Mucosa of stomach (tissue), 1 donor: ENCODE results near the gene ABCB8.

Experiments used
- H3K27me3 ChIP-seq: one replicate; pipeline ENCODE4 v1.7.0; 2013; ENCODE audit warnings: mild to moderate bottlenecking, low read length; ENCODE audit not compliant: control insufficient read depth, insufficient read depth
- H3K36me3 ChIP-seq: one replicate; pipeline ENCODE4 v1.7.0; 2013; ENCODE audit warnings: low read length; ENCODE audit not compliant: control insufficient read depth, insufficient read depth
- H3K4me1 ChIP-seq: one replicate; pipeline ENCODE4 v1.7.0; 2013; ENCODE audit warnings: mild to moderate bottlenecking, low read length; ENCODE audit not compliant: control insufficient read depth, insufficient read depth
- H3K4me3 ChIP-seq: one replicate; pipeline ENCODE4 v1.7.0; 2013; ENCODE audit warnings: low read length
- H3K9ac ChIP-seq: one replicate; pipeline ENCODE4 v1.7.0; 2013; ENCODE audit warnings: mild to moderate bottlenecking, low read length, moderate library complexity
- H3K9me3 ChIP-seq: one replicate; pipeline ENCODE4 v1.7.0; 2013; ENCODE audit warnings: mild to moderate bottlenecking, low read length, moderate library complexity; ENCODE audit not compliant: control insufficient read depth
- donor health status: Pancreatic carcinoma.

ABCB8 gene

DNA sequence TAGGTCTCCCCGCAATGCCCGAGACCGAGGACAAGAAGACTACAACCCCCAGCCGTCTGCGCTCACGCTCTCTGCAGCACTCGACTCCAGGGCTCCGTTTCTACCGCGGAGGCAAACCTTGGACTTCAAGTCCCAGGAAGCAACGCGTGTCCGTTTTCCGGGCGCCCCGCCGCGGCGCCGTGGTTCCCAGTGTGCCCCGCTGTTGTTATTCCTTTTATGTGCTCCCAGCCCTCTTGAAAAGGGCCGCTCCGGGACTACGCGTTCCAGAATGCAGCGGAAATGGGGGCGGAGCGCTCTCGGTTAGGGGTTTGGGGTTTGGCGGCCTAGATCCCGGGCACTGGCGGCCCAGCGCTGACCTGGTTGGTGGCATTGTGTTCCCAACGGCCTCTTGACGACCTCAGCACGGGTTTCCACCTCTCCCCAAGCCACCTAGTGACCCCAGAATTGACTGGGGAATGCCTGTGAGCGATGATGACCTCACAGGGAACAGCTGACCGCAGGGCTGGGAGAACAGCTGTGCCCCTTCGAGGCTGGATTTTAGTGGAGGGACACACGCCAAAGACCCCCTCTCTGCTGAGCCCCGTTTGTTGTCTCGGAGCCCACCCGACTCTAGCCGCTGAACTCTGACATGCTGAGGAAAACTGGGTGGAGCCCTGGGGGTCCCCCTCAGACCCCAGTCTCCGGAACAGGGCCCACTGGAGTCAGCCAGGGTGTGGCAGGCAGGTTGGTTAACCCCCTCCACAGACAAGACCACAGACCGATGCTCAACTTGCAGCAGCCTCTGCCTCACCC lies 29.9 kb downstream of the ABCB8 start:
- H3K9ac ChIP-seq = peak overlapping the region; percentile 60

DNA sequence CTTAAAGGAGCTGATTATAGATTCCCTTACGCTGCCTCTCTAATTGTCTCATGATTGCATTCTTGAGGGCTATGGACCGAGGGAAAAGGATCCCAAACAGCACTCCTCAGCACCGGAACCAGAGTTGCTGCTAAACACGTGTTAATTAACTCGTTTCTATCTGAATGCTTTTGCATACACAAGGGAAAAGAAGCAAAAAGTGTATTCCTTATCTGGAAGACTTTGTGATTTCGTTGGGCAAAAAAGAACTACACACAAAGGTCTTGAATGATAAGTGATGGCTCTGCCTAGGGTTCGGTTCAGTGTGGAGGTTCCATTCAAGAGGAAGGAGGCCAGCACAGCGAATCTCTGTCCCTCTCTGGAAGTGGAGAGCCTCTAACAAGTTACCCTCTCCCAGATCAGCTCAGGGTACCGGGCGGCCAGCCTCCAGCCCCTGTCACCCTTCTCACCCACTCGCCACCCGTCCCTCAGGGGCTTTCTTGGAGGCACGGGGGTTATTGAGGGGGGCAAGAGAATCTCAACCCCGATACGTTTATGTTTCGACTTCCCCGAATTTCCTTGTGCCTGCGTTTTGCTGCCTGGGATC lies 30.6 kb downstream of the ABCB8 start:
- H3K9me3 ChIP-seq = no peaks in the 10 kb centered on the region
- peak overlapping the region; percentile 60 for H3K9ac ChIP-seq
- peak overlapping the region; percentile 20 for H3K4me3 ChIP-seq
- no peaks in the 10 kb centered on the region for H3K36me3 ChIP-seq
- H3K4me1 ChIP-seq = peaks cover 55% of the 10 kb centered on the region
- H3K27me3 ChIP-seq = no peaks in the 10 kb centered on the region

More for the DNA sequence above, 29.9 kb downstream of the ABCB8 start:
- H3K27me3 ChIP-seq = no peaks in the 10 kb centered on the region
- no peaks in the 10 kb centered on the region for H3K9me3 ChIP-seq
- peaks cover 51% of the 10 kb centered on the region for H3K4me1 ChIP-seq
- peak overlapping the region; percentile 94 for H3K4me3 ChIP-seq
- H3K36me3 ChIP-seq = no peaks in the 10 kb centered on the region

DNA sequence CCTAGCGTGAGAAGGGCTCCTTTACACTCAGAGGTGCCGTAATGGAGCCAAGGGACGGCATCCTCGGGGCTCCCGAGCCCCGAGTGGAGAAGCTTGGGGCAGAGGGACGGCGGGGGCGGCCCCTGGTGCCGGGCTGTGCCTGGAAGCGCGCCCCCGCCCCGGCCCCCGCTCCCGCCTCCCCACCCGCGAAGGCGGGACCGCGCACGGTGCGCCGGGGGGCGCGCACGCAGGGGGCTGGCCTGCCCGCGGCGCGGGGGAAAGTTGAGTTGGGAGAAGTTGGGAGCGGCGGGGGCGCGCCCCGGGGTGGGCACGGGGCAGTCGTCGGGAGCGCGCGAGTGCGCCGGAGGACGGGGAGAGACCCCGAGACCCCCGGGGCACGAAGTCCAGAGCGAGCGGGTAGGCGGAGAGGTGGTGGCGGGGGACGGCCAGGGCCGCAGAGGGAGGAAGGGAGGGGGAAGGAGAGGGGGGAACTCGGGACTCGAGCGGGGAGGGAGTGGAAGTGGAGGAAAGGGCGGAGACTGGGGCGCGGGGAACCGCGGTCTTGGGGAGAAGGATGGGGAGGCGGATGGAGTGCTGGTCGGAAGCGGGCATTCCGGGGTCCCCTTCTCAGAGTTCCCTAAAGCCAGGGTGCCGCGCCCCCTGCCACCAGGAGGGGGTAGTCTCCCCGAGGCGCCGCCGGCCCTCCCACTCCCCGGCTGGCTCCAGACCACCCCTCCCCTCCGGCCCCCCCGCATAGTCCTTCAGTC lies 31.3 kb downstream of the ABCB8 start, which contains the start of gene SLC4A2:
TSS of gene SLC4A2 (plus strand) at position 223 of the 746 bp plus-strand sequence. CDS start 2,399 bp downstream, outside the sequence.
- H3K9ac ChIP-seq = peak within 1 kb of the TSS; percentile 65
- H3K4me1 ChIP-seq = peaks cover 55% of the 10 kb centered on the region
- H3K9me3 ChIP-seq = no peaks in the 10 kb centered on the region
- H3K36me3 ChIP-seq = peaks cover under 1% of the 10 kb centered on the region
- no peaks in the 10 kb centered on the region for H3K27me3 ChIP-seq
- peak within 1 kb of the TSS; percentile 47 for H3K4me3 ChIP-seq

DNA sequence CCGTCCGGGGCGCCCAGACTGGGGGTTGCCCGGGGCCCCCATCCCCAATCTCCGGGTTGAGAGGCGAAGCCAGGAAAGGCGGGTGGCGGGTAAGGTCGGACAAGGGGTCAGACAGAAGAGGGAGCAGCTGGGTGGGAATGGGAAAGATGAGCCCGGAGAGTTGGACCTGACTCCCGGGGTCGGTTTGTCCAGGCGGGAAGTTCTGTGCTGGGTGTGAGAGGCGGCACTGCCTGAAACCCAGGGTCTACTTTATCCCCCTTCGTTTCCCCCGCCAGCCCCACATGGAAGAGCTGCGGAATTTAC lies 31.8 kb downstream of the ABCB8 start:
- H3K4me3 ChIP-seq = peak overlapping the region; percentile 47
- H3K27me3 ChIP-seq = no peaks in the 10 kb centered on the region
- H3K36me3 ChIP-seq = peaks cover 6% of the 10 kb centered on the region
- no peaks in the 10 kb centered on the region for H3K9me3 ChIP-seq
- H3K9ac ChIP-seq = peak overlapping the region; percentile 65
- peaks cover 55% of the 10 kb centered on the region for H3K4me1 ChIP-seq

DNA sequence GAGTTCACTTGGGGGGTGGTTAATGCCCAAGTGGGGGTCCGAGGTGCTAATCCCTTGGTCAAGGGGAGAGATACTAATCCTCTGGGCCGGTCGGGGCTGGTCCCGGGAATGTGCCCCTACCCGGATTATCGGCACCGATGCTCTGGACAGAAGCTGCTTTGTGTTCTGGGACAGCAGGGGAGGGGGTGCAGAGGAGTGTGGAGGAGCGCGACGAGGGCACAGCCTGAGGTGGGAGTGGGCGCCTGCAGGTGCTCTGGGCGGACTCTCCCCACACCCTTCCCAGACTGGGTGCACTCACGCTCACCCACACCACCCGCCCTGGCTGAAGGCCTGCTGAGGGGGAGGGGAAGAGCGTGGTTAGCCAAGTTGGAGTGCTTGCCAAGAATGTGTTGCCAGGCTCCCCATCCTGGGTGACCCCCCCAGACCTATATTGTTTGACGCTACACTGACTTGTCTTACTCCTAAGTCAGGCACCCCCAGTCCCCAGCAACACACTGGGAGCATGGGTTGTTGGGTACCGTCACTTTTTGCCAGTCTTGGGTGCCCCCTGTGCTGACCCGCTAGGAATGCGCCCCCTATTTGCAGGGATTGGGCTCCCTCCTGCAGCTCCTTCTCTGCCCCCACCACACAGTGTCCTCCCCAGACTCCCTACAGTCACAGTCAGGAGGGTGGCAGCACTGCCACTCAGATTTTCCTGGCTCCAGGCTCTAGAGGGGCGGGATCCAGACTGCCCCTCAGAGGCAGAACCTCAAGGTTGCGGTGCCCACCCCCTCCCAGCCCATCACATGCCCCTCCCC lies 32.4 kb downstream of the ABCB8 start:
- peak overlapping the region; percentile 65 for H3K9ac ChIP-seq
- H3K27me3 ChIP-seq = no peaks in the 10 kb centered on the region
- no peaks in the 10 kb centered on the region for H3K9me3 ChIP-seq
- peaks cover 11% of the 10 kb centered on the region for H3K36me3 ChIP-seq
- peaks cover 55% of the 10 kb centered on the region for H3K4me1 ChIP-seq
- peak overlapping the region; percentile 47 for H3K4me3 ChIP-seq

DNA sequence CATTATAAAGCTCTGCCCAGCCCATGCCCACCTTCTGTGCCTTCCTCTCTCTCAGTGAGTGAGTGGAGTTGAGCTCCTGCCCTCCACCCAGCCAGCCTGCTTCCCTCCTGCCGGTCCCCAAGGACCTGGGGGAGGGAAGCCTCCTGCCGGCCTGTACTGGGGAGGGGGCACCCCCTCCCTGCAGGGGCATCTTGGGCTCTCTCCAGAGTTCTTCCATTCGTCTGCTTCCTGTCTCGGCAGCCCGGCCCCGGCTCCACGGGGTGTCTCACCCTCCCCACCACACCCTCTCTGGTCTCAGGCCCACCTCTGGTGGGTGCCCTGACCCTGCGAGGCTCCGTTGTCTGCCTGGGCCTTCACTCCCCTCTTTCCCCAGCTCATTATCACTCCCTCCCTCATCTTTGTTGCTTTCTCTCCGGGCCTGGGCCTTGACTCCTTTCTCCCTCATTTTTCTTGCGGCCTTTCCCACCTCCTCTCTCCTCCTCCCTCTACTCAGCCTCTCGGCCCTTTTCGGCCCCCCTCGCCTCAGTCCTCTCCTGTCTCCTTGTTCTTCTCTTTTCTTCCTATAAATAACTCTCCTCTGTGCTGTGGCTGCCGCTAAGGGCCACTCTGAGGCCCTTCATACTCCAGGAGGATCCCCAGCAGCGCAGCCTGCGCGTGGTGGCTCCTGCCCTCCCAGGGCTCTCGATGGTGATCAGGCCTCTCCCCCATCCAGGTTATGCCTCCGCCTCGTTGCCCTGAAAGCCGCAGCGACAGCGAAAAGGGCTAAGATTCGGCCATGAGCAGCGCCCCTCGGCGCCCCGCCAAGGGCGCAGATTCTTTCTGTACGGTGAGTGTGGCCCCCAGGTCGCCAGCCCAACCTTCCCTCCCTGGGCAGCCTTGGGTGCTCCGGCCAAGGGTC lies 33.2 kb downstream of the ABCB8 start:
- Histone ChIP-seq H3K9me3 (no peaks in the 10 kb centered on the region), H3K4me3 (no peak overlapping the region), H3K4me1 (peaks cover 53% of the 10 kb centered on the region), H3K9ac (no peak overlapping the region), H3K36me3 (peaks cover 13% of the 10 kb centered on the region), H3K27me3 (no peaks in the 10 kb centered on the region)

DNA sequence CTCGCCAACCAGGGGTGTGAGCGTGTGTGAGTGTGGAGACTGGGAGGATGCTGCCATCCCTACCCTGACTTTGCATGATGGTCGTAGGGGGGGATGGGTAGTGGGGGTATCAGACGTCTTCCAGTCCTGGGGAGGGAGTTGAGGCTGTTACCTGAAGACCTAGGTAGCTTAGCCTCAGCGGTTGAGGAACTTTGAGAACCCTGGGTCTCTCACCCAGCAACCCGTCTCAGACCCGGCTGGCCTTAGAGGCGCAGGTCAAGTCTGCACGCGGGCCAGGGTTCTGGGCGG lies 33.8 kb downstream of the ABCB8 start:
- Histone ChIP-seq H3K4me1 (peaks cover 47% of the 10 kb centered on the region), H3K27me3 (no peaks in the 10 kb centered on the region), H3K9ac (no peak overlapping the region), H3K36me3 (peaks cover 13% of the 10 kb centered on the region), H3K4me3 (no peak overlapping the region), H3K9me3 (no peaks in the 10 kb centered on the region)

DNA sequence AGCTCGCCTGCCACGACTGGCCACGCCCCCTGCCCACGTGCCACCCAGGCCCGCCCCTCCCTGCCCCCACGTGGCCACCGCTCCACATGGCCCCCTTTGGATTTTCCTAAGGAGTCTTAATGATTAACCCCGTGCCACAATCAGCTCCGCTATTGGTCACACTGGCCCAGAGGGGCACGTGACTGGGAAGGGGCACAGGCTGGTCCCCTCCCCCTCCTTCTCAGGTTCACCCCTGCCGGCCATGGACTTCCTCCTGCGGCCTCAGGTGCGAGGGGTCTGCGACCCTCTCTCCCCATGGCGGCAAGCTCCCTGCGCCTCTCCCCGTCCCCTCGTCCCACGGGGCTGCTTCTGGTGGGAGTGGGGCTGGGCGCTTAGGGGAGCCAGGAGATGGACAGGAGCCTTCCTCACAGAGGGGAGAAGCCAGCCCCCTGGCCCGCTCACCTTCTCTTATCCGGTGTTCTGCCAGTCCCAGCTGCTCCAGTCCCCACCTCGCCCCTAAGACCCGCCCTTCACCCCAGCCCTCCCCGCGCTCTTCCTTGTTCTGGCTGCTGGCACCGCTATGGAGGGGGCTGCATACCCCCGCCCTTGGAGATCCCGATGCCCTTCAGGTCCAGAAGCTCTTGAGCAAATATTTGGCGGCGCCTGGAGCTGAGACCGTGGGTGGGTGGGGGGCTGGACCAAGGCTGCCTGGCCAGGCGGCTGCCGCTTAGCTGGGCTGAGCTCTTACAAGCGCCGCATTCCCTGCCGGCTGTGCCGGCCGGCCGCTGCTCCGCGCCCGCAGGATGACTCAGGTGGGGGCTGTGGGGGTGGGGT lies 34.4 kb downstream of the ABCB8 start:
- peaks cover 43% of the 10 kb centered on the region for H3K4me1 ChIP-seq
- peak overlapping the region; percentile 43 for H3K9ac ChIP-seq
- no peaks in the 10 kb centered on the region for H3K9me3 ChIP-seq
- no peaks in the 10 kb centered on the region for H3K27me3 ChIP-seq
- H3K4me3 ChIP-seq = no peak overlapping the region
- peaks cover 13% of the 10 kb centered on the region for H3K36me3 ChIP-seq

DNA sequence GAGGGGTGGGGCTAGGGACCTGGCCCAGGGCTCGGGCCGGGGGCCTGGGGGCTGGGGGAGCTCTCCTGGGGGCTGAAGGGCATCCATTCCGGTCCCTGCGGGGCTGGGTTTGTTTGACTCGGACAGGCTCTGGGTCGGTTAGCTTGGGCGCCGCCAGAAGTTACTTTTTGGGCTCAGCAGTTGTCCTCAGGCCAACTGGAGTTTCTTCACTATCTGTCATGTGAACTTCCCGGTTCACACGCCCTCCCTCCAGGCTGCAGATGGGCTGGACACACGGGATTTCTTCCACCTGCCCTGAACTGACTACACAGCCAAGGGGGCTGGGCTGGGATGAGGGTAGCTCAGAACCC lies 34.9 kb downstream of the ABCB8 start:
- Histone ChIP-seq H3K9me3 (no peaks in the 10 kb centered on the region), H3K4me1 (peaks cover 42% of the 10 kb centered on the region), H3K36me3 (peaks cover 16% of the 10 kb centered on the region), H3K27me3 (no peaks in the 10 kb centered on the region), H3K4me3 (no peak overlapping the region), H3K9ac (no peak overlapping the region)

DNA sequence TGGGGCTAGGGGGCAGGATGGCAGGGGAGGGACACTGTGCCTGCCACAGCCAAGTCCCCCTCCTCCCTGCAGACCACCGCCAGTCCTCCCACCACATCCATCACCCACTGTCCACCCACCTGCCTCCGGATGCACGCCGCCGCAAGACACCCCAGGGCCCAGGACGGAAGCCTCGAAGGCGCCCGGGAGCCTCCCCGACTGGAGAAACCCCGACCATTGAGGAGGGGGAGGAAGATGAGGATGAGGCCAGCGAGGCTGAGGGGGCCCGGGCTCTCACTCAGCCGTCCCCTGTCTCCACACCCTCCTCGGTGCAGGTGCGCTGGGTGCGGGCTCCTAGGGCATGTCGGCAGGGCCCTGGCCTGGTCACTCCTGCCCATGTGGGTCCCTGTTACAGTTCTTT lies 36.2 kb downstream of the ABCB8 start:
- no peak overlapping the region for H3K4me3 ChIP-seq
- peaks cover 16% of the 10 kb centered on the region for H3K36me3 ChIP-seq
- H3K27me3 ChIP-seq = no peaks in the 10 kb centered on the region

More for the DNA sequence above, 36.2 kb downstream of the ABCB8 start:
- Histone ChIP-seq H3K9ac (no peak overlapping the region), H3K9me3 (no peaks in the 10 kb centered on the region), H3K4me1 (peaks cover 34% of the 10 kb centered on the region)
